IPS DF 4.7 (cell line): ENCODE results near the gene ST8SIA2.

Source experiments
- DNase-seq: peaks from one replicate; pipeline ENCODE4 v3.0.0-alpha.2; 2013; ENCODE audit warnings: low spot score; ENCODE audit errors: extremely low read depth

The ST8SIA2 gene

DNA sequence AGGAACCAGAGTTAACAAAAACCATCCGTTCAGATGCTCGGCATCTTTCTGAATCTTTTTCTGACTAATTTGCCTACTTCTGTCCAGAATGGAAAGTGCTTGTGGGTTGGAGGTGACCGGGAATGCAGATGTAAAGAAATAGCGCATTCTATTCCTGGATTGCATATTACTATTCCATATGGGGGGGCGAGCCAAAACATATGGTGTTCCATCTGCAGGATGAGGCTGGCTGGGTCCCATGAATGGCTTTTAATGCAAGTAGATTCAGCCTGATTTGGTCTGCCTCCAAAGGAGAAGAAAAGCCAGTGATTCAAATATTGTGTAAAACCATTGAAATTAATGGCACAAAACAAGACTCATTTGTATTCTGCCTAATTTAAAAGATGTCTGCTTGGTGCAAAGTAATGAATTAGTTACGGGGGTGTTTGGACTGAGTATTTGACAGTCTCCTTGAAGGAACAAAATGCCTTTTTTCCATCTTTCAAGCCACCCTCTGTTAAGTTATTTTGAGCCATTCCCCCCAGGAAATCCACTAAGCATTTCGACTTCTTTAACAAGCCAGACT, 99.0 kb downstream of the ST8SIA2 start:
- no peak for DNase-seq

DNA sequence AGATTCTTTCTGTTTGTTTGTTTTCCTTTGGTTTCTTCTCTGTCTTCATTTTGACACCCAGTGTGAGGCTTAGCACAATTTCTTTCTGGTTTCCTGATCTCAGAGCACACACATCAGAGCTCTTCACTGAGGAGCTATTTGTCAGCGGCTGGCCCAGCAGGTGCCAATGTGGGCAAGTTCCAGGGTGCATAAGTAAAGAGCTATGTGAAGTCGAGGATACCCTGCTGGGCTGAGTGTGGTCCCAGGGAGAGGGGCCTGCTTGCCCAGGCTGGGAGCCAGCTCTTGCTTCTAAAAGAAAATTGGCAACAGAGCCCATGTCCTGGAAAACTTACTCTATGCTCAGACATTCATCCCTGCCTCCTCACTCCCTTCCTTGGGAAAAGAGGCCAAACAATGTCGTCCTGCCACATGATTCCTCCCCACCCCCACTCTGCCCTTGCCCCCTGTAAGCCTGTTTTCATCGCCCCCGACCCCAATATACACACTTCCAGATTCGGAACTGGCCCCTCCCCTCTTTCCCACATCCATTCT, 101.2 kb downstream of the ST8SIA2 start:
- DNase-seq = no peak

DNA sequence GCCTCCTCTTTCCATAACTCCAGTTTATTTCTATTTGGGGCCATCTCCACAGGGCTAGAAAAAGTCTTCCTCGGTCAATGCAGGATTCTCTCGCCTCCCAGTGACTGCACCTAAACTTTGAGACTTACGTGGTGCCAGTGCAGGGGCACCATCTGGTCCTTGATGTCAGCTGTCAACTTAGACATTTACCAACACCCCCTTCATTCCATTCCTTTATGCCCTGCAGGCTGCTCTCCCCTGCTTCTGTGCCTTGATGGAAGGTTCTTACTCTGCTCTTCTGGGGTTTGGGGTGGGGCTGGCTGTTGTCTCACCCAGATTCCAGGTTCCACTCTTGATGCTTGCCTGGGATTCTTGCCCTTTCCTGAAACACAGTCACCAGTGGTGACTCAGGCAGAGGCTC, 101.8 kb downstream of the ST8SIA2 start:
- DNase-seq = no peak

DNA sequence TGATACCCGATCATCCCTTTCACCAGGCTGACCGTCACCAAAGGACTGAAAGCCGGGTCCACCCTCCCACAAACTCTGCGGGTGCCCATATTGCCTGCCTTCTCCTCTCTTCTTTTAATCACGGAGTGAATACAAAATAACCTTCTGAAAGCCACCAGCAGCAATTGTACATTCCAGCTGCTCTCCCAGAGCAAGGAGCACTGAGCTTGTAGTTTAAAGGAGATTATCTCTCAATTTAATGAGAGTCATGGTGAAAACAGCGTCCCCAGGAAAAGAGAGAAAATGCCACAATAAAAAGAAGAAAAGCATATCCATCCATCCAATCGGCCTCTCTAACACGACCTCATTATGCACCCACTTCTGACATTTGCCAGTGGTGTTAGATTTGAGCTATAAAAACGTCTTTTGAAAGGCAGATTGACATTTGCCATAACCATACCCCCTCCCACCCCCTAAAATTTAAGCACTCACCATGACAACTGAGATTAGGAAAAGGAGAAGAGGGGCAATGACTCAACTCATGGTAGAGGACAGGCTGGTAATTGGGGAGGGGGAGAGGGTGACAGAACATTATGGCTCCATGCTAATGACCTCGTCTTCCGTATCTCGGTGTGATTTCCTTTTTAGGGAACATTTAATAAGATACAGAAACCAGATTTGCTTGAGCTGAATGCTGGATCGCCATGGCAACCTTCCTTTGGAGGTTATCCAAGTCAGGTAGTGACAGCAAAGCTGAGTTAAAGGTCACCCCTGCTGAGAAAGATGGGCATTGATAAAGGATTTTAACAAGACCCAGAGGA, 106.2 kb downstream of the ST8SIA2 start:
- DNase-seq = no peak

DNA sequence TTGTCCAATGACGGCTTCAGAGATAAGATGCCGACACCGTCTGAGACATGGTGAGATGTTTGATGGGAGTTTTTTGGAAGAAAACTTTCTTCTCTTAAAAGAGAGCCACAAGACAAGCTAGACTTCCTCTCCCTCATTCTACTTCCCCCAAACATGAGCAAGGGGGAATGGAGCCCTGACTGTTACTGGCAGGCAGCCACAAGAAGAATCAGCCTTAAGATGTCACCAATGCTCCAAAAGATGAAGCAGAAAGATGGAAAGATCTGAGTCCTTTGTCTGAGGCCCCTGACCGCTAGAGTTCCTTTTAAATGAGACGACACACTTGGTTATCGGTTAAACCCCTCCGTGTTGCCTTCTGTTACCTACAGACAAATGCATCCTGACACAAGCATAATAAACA, 108.7 kb downstream of the ST8SIA2 start:
- no peak for DNase-seq

DNA sequence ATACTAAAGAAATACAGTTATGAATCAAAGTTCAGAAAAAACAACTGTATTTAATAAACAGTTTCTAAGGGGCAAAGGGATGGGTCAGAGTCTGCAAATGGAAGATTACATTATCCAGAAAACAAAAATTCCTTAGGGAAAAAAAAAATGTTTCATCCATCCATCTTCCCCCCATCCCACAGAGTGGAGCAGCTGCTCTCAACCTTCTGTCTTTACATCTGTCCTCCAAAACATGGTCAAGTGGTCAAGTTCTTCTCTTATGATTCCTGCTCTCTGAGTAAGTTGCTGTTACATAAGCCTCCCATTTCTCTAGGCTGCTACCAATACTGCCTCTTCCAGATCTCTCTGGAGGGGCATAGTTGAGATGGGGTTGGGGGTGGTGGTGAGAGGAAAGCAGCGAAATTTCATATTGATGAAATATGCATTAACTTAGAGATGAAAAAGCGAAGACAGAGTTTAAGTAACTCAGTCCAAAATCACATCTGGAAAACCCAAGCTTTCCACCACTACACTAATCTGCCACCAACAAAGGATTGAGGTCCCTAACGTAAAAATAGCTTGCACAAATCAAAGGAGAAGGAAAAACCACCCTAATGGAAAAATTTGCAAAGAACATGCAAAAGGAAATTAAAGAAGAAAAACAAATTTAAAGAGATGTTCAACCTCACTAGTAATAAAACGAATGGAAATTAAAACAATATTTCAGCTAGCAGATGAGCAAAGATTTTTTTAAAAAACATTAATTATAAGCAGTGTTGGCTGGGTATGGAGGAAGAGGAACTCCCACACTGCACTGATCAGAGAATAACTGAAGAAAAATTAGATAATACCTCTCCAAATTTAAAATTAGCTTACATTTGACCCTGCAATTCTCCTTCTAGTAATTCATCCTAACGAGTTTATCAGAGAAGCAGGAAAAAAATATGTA, 109.5 kb downstream of the ST8SIA2 start:
- DNase-seq = no peak

DNA sequence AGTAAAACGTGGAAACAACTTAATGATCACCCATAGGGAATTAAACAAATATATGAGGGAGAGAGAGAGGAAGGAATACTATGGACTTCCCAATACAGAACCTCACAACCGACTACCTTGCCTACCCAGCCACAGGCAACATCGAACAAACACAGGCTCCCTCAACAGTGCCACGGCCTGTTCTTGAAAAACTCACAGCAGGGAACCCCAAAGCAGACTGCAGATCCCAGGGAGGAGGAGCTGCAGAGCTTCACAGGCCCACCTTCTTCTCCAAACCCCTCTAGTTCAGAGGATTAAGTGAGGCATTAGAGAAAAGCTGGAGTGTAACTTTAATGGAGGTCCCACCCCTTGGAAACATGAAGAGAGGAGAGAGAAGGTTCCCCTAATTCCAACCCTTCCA, 110.2 kb downstream of the ST8SIA2 start:
- no peak for DNase-seq

DNA sequence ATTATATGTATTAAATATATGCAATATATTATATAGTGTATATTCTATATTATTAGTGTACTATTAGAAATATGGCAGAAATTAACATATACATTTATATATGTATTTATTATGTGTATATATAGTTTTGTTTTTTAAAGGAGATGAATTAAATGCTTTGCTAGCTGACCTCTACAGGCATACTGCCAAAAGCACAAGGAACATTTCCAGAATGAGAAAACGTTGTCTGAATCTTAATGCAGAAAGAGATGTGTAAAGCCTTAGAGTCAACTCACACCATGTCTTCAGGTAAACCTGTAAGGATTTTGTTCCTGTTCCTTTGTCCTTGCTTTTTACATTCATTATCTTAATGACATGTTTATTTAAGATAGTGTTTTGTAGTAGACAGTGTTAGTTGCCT, 111.9 kb downstream of the ST8SIA2 start:
- DNase-seq = no peak

DNA sequence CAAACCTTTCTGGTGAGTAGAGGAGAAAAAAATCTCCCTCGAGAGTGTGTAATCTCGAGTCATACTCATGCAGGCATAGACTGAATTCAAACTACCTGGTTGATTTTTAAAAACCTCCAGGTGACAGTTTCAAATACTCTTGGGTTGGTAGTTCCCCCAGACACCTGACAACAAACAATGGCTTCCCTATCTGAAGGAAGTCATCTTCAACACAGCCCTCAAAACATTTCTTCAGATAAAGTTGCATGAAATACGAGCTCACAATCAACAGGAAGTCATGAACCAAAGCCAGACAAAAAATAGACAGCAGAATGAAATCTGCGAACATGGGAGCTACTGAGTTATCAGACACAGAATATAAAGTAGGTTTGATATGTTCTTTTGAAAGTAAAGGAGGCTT, 112.8 kb downstream of the ST8SIA2 start:
- no peak for DNase-seq

DNA sequence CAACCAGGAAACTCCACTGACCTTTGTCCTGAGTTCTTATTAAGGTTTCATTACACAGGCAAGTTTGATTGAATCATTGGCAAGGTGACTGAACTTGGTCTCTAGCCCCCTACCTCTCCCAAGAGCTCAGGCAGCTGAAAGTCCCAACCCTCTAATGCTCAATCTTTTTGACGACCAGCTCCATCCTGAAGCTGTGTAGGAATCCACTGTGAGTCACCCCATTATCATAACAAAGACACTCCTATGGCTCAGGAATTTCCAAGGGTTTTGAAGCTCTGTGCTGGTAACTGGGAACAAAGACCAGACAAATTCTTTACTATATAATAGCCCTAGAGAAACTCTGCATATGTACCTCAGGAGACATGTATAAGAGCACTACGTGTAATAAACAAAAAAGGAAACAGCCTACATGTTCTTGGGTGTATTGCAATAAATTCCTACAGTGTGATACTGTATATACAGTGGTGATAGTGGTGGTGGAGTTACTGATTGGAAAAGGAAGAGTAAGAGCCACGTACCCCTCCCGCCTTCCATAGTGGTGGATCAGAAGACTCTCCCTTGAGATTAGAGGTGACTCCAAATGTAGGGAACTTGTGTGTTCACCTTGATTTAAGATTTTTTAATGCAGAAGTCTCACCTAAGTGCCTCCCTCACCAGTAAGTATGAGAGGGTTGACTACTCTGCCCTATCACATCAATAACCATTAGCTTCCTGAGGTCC, 116.6 kb downstream of the ST8SIA2 start:
- DNase-seq = peak; percentile 89
